ENCODE results near the gene RFX6. TPM values are rescaled to one million over a fixed set of nuclear protein-coding genes. Genes with fewer than 3 reads are reported as not detected.
"Not testable (repeated sequence)": the region's sequence is repeated elsewhere in the genome, so short reads cannot be mapped to it uniquely, and the experiment has no call there.

RFX6 gene, protein sequence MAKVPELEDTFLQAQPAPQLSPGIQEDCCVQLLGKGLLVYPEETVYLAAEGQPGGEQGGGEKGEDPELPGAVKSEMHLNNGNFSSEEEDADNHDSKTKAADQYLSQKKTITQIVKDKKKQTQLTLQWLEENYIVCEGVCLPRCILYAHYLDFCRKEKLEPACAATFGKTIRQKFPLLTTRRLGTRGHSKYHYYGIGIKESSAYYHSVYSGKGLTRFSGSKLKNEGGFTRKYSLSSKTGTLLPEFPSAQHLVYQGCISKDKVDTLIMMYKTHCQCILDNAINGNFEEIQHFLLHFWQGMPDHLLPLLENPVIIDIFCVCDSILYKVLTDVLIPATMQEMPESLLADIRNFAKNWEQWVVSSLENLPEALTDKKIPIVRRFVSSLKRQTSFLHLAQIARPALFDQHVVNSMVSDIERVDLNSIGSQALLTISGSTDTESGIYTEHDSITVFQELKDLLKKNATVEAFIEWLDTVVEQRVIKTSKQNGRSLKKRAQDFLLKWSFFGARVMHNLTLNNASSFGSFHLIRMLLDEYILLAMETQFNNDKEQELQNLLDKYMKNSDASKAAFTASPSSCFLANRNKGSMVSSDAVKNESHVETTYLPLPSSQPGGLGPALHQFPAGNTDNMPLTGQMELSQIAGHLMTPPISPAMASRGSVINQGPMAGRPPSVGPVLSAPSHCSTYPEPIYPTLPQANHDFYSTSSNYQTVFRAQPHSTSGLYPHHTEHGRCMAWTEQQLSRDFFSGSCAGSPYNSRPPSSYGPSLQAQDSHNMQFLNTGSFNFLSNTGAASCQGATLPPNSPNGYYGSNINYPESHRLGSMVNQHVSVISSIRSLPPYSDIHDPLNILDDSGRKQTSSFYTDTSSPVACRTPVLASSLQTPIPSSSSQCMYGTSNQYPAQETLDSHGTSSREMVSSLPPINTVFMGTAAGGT
- polyA plus RNA-seq (ENCODE audit: insufficient read length in 12 of 12): not detected
- long read RNA-seq, donor 1: 0 reads
- long read RNA-seq, donor 2: 0 reads
- long read RNA-seq, donor 3: 0 reads
- long read RNA-seq, donor 4: 0 reads
- long read RNA-seq, donor 5: 0 reads
- long read RNA-seq, donor 6: 0 reads
- long read RNA-seq, donor 7: 0 reads
- long read RNA-seq, donor 8: 0 reads
- long read RNA-seq, donor 9: 0 reads
- long read RNA-seq, donor 10: 0 reads
- long read RNA-seq, donor 11: 0 reads

DNA sequence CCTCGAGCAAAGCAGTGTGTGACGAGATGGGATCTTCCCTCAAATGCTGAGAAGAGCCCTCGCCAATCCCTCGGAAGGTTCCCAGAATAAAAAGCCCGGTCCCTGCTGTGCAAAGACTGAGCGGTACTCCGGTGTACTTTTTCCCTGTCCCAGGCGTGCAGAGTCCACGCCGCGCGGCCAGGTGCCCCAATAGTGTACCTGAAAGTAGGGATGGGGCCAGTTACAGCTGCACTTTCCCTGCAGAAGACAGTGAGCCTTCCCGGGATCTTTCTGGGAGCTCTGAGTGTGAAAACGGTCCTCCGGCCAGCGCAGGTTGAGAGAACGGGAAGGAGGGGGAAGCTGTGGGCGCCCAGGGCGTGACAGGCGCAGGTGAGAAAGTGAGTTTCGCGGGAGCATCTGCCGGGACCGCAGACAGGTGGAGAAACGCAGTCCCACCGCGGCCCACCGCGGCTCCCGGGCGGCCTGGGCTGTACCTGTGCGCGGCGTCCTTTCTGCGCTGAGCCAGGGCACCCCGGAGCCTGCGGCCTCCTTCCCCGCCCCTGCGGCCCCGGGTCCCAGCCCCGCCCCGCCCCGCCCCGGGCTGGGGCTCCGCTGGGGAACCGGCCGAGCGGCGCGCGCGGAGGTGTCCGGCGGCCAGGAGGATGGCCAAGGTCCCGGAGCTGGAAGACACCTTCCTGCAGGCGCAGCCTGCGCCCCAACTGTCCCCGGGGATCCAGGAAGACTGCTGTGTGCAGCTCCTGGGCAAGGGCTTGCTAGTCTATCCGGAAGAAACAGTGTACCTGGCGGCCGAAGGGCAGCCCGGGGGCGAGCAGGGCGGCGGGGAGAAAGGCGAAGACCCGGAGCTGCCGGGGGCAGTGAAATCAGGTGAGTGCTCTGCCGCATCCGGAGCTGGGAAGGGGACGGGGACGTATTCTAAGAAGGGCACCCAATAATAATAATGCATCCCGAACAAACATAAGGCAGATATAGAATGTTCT lies at the start of gene RFX6:
TSS of gene RFX6 (plus strand) at position 608 of the 977 bp plus-strand sequence. CDS start at position 642, 34 bp downstream.
- no peak for DNase-seq

DNA sequence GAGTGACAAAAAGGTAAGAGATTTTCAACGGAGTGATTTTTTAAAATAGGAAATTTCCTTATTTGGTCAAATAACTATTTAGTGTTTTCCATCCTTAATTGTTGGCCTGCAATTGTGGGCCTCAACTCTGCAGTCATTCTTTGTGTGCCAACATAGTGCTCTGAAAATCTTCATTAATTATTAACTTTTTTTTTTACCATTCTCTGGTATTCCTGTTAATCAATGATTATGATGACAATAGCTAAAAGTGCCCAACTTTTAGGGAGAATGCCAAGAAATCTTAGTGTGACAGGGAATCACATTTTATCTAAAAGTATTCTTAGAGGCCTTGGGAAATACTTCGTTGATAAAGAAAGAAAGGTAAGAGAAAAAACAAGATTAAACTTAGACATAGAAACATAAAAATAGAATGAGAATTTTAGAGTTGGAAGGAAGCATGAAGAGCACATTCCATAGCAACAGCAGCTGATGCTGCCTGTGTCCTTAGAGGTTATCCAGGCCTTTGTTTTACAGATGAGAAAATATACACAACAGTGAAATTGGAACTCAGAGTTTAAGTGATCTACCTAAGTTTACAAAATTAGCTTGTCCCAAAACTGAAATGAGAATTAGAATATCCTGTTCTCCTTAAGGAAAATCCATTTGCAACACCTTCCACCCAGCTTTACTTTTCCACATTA lies 49.3 kb upstream of the RFX6 start:
- no peak for DNase-seq

DNA sequence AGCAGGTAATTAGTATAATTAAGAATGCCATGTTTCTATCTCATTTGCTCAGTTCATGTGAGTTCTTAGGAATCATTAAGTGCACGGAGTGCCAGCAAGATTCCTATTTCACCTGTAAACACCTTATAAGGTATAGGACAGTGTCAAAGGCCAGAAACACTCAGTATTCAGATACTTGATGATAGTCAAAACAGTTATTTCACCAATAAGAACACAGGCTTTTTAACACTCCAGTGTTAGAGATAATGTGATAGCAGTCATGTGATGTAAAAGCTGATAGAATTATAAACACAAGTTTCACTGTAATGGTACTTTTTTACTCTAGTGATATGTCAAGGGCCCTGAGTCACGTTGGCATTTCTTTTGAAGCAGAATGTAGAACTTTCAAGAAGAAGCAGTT lies 48.1 kb upstream of the RFX6 start, which contains the start of gene GPRC6A:
TSS of gene GPRC6A (minus strand) at position 101 of the 400 bp plus-strand sequence. CDS start at position 31, 70 bp downstream.
- no peak for DNase-seq

DNA sequence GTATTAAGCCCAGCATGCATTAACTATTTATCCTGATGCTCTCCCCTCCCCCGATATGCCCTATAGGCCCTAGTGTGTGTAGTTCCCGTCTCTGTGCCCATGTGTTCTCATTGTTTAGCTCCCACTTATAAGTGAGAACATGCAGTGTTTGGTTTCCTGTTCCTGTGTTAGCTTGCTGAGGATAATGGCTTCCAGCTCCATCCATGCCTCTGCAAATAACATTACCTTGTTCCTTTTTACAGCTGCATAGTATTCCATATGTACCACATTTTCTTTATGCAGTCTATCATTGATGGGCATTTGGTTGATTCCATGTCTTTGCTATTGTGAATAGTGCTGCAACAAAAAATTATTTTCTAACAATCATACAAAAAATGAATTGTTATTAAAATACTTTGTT lies 42.5 kb upstream of the RFX6 start:
- DNase-seq: not testable (repeated sequence)

DNA sequence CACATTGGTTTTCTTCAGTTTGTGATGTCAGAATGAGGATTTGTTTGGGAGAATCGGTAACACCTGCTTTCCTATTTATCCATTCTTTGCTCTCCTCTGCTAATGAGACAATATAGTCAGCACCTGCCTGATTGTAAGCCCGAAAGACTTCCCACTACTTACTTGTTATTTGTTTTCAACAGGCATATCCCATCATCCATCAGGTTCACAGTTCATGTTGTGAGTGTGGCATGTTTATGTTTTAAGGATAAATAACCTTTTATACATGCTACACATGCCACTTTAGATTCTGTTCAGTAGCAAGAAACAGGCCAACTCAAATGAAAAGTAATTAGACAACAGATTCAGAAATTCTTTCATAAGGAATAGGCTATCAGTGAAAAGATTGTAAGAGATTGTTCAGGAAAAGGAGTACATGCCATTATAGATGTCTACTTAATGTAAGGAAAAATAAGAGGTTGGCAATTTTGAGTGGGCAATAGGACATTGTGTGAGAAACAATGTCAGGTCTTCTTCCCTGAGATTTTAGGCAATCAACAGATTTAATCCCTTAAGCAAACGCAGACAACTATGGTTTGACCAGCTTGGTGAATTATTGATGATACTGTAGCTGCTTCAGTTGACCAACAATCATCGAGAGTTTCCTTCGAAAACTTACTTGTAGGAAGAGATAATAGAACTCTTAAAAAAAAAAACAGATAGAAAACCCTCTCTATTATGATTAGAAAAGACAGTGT lies 40.3 kb upstream of the RFX6 start:
- DNase-seq: no peak

DNA sequence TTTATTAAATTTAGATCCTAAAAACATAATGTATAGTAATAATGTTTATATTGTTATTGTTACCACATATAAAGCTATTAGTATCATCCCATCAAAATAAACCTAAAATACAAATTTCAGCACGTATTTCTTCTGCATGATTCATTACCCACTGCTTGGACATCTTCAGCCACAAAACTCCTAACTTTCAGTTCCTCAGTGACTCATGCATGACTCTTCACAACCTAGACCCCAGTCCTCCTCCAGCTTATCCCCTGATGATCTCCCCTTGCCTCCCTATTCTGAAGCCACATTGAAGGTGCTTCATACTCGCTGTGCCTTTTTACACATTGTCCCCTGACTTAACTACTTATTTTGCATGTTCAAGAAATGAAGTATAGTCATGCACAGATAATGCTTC lies 37.0 kb upstream of the RFX6 start:
- no peak for DNase-seq

DNA sequence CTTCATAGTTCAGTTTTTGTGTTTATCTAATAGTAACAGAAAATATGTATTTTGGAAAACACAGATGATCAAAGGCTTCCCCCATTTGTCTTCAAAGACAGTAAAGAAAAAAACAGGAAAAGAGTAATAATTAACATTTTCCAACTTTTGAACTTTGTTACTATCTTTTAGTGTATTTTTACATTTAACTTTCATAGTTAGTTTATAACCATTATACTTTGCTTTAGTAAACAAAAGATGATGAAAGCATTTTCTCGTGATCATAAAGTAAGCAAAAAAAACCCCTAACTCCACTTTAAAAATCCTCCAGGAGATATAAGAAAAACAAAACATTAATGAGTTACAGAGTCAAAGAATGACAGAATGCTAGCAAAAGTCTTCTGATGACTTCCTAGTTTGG lies 34.6 kb upstream of the RFX6 start:
- no peak for DNase-seq

DNA sequence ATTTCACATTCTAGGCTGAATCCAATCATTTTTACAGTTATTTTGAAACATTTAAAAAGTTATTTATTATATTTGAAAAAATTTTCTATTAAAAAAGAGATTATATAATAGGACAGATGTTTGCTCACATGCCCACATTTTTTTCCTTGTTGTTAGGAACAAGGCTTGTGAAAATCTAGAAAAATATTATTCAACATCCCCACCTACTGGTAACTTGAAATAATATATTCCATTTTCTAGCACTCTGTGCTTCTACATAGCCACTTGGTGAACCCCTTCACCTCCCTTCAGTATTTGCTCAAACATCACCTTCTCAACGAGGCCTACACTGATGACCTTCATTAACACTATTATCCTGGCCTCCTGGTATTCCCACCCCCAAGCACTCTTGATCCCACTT lies 29.8 kb upstream of the RFX6 start:
- DNase-seq: peak; percentile 15

DNA sequence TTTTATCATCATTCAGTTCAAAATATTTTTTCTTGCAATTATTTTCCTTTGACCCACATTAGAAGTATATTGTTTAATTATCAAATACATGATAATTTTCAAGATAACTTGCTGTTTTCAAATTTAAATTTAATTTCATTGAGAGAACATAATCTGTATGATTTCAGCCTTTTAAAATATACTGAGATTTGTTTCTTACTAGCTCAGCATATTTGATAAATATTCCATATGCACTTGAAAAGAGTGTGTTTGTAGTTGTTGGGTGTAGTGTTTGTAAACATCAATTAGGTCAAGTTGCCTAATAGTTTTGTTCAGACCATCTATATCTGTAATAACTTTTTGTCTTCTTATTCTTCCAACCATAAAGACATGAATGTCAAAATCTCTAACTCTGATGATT lies 19.0 kb upstream of the RFX6 start:
- no peak for DNase-seq

DNA sequence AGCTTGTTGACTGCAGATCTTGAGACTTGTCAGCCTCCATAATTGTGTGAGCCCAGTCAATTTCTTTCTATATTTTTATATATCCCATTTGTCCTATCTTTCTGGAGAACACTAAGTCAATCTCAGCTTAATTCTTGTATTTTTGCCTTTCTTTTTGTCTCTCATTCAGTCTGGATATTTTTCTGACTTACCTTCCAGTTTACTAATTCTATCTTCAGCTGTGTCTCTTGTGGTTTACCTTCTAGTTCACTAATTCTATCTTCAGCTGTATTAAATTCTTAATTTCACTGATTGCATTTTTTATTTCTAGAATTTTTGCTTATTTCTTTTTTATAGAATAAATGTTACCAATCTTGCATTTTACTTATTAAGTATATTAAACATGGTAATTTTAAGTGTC lies 17.8 kb upstream of the RFX6 start:
- no peak for DNase-seq

DNA sequence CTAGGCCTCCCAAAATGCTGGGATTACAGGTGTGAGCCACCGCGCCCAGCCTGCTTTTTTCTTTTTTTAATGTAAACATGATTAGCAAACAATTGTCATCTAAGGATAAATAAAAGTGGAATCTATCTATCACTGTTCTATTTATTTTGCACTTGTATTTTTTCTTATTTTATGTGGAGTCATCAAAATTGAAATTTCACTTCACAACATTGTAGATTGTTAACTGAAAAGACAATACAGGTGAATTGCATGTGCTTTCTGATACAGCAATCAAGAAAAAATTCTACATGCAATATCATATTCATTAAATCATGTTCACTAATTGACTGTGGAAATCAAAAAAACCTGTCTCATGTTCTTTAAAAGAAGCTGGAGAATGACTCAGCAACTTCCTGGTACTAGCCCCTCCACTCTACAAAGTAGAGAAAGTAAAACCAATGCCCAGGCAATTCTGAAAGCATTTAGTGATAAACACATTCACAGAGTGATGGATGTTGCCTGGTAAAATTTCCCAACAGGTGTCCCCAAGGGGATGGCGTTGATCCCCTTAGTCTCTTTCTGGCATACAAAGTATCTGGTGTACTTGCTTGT lies 10.7 kb upstream of the RFX6 start:
- DNase-seq: no peak

DNA sequence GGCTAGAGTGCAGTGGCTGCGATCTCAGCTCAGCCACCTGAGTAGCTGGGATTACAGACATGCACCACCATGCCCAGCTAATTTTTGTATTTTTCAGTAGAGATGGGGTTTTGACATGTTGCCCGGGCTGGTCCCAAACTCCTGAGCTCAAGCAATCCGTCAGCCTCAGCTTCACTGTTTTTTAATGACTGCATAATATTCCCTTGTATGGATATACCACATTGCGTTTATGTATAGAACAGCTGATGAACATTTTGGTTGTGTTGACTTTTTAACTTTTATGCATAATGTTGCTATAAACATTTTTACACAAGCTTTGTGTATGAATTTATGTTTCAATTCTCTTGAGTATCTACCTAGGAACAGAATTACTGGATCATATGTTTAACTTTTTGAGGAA lies 4.3 kb upstream of the RFX6 start:
- DNase-seq: no peak

DNA sequence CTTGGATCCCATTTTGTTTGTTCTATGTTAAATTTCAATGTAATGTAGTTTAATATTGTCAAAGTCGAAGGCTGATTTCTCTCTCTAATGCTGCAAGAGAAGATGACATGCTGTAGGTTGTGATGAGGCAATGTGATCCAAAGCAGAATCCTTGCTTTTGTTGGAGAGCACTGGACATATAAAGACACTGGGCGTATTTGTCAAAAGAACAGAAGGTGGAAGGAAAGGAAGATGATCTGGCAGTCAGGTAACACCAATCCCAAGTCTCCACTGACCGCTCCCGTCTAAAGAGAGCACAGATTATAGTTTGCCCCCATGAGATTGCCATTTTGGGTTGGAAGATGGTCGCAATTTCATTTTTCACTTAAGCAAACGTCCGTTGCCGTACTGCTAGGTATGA lies 935 bp upstream of the RFX6 start:
- no peak for DNase-seq

DNA sequence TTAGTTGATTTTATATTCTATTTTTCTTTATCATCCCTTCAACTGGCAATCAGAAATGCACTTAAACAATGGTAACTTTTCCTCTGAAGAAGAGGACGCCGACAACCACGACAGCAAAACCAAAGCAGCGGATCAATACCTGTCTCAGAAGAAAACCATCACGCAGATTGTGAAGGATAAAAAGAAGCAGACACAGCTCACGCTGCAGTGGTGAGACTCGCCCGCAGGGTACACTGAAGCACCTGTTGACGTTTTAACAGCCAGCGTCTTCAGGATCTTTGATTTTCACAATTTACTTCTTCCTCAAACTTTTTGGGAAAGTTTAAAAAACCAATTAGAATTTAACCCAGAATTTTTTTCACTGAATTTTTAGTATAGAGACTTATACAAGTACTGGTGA lies 701 bp downstream of the RFX6 start:
- DNase-seq: no peak

DNA sequence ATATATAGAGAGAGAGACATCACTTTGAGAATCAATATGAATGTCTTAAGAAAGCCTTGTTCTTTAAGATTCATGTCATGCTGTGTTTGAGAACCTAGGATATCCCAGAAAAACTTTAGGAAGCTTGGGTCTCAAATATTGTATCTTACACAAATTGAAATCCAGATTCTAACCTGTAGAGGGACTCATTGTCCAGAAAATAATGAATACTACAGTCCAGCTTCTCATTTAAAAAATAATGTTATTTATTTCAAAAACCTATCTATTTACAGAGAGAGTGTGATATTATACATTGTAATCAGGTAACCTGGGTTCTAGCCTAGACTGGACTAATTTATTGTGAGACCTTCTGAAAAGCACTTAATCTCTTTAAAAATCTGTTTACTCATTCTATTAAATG lies 4.2 kb downstream of the RFX6 start:
- no peak for DNase-seq

DNA sequence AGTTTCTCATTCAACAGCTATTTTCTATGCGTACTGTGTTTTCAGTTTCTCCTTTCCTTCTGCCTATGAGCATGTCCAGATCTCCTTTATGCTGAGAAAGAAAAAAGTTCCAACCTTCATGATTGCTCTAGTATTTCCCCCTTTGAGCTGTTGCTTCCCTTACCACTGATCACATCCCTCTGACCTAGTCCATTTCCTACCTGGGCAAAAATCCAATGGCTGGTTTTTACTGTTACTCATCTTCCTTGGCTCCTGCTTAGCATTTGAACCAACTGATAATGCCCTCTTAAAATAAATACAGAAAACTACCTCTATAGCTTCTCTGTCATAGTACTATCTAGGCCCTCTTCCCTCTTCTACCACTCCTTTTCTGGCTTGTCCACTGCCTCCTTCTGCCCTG lies 6.0 kb downstream of the RFX6 start:
- DNase-seq: no peak

DNA sequence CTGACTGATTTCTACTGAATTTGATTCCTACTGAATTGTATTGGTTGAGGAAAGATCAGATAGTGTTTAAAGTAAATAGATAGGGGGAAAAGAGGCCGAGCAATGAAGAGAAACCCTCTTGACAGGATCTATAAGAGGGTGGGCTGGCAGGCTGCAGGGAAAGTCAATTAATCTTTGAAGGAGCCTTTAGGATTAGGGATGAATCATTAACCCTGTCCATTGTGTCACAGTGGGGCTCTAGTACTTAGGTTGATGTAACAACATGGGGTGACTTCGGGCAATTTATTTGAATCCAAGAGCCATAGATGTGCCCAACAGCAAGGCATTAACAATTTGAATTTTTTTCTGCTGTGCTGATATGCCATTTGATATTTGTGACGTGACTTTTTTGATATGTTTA lies 7.5 kb downstream of the RFX6 start:
- DNase-seq: no peak

DNA sequence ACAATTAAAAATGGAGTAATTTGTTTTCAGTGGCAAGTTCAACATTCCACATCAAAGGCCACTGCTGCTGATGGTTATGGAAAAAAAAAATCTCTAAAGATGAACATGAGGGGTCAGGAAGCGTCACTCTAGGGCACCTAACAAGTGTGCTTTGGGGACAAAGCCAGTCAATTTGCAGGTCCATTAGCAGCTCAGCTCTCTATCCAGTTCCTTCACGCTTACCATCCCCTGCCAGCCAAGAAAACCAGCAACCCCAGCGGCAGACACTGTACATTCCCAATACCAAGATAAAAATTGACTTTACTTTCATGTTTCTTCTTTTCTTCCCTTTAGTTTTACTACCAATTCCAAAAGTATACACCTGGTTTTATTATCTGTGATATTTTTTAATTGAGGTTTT lies 10.1 kb downstream of the RFX6 start:
- no peak for DNase-seq

DNA sequence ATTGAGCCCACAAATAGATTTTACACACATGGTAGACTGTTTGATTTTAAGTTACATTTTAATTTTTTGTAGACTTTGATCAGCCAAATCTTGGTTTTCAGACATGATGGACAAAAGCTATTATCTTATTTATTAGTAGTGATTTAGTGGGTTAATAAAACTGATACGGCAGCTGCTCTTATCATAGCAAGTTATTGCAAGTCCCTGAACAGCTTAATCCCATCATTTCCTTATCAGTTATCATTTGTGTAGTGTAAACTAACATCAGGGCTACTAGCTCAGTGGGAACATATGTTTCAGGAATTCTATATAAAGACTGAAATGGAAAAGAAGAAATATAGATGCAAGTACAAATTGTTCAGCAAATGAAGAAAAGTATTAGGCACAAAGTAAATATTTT lies 10.9 kb downstream of the RFX6 start:
- no peak for DNase-seq

Measured in muscle of arm (tissue), 14 donors.